GM23338 (cell line): ENCODE data around the gene CCL21.

Source experiments
- CTCF ChIP-seq, 2 experiments: fragments of 200-600 bp in 1 of 2; sonication (generic) in 1 of 2; conservative IDR thresholded peaks; 2 replicates each; pipeline versions ENCODE4 v1.5.1 to v1.6.1; 2016 to 2017; ENCODE audit warnings: antibody characterized with exemption in 2 of 2, low read depth in 2 of 2, mild to moderate bottlenecking in 2 of 2, moderate library complexity in 1 of 2
- EZH2 ChIP-seq: fragments of 200-600 bp; sonication (generic); IDR thresholded peaks from one replicate; pipeline ENCODE4 v1.8.0; 2017; ENCODE audit warnings: antibody characterized with exemption, mild to moderate bottlenecking, low read depth; ENCODE audit not compliant: unreplicated experiment
- POLR2AphosphoS5 ChIP-seq: IDR thresholded peaks from 2 replicates; pipeline ENCODE4 v1.6.1; 2016; ENCODE audit warnings: antibody characterized with exemption, low read depth

- TF ChIP-seq POLR2AphosphoS5 (no peak), EZH2 (no peak), CTCF (conservative IDR thresholded peaks at IDR 0.05; ENCODE audit: low read depth in 2 of 2) (no peak)
These were observed 24.8 kb upstream of the CCL21 start for GRCh38 chr9:34734720-34735119.
